ENCODE results near the gene LRP11.
"Not testable (repeated sequence)": the region's sequence is repeated elsewhere in the genome, so short reads cannot be mapped to it uniquely, and the experiment has no call there.

Gene LRP11

DNA sequence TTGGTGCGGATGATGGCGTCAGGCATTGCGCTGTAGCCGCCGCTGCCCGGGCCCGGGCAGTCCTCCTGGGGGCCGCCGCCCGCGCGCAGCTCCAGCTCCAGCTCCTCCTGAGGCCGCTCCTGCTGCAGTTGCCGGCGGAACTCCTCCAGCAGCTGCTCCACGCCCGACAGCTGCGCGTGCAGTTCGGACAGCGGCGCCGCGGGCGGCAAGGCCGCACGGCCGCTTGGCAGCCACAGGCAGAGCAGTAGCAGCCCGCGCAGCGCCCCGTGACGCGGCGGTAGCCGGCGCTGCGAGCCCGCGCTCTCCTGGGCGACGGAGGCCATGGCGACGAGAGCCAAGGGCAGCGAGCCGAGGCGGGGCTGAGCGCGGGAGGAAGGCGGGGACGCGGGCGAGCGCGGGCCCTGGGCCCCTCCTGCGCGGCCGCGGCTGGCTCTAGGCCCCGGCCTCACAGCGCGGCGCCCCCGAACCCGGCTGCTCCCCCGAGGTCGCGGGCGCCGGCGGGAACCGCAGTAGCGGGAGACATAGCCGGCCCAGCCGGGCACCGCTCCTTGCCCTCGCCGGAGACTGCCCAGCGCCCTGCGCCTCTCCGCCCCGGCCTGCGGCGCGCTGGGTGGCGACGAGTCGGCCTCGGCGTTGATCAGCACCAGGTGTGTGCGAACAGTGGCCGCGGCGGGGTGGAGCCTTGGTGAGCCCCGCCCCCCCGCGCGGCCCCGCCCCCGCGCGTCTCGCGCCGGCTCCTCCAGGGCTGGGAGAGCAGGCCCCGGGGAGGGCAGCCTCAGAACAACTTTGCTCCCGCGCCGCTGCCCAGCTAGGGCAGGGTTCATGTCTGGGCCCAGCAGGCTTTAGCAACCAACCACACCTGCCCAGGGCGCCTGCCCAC lies at the start of gene LRP11:
Gene LRP11, minus strand, starts transcription at position 662 of the 880 bp plus-strand sequence. Its CDS starts 339 bp downstream, at position 323.
- H3K4me3 ChIP-seq (ENCODE audit: low read length) = peak within 1 kb of the TSS; percentile 86
- no CpG with 5 or more reads among the region's 110 CpGs for WGBS (ENCODE audit: insufficient coverage, insufficient read length)
- peaks cover 2% of the 10 kb centered on the region; the same call in 1 of the 2 replicates for H3K4me1 ChIP-seq (ENCODE audit: control insufficient read depth, insufficient read depth, low read length)
- no peaks in the 10 kb centered on the region for H3K27me3 ChIP-seq (ENCODE audit: control insufficient read depth, insufficient read depth, low read length)
- no peak within 1 kb of the TSS for H3K27ac ChIP-seq (ENCODE audit: low read length)
- no peaks in the 10 kb centered on the region for H3K36me3 ChIP-seq (ENCODE audit: control insufficient read depth, insufficient read depth, low read length)
- DNase-seq (ENCODE audit: low read depth, low spot score) = no peak
- no peaks in the 10 kb centered on the region for H3K9me3 ChIP-seq (ENCODE audit: control insufficient read depth, insufficient read depth, low read length)

- H3K4me3 ChIP-seq (ENCODE audit: low read length) = no peak overlapping the region
- H3K36me3 ChIP-seq (ENCODE audit: control insufficient read depth, insufficient read depth, low read length) = no peaks in the 10 kb centered on the region
- DNase-seq (ENCODE audit: low read depth, low spot score) = no peak
- WGBS (ENCODE audit: insufficient coverage, insufficient read length) = no CpG with 5 or more reads among the region's 9 CpGs
- H3K27ac ChIP-seq (ENCODE audit: low read length) = no peak overlapping the region
- peaks cover 2% of the 10 kb centered on the region; the same call in 1 of the 2 replicates for H3K9me3 ChIP-seq (ENCODE audit: control insufficient read depth, insufficient read depth, low read length)
- no peaks in the 10 kb centered on the region for H3K27me3 ChIP-seq (ENCODE audit: control insufficient read depth, insufficient read depth, low read length)
- no peaks in the 10 kb centered on the region for H3K4me1 ChIP-seq (ENCODE audit: control insufficient read depth, insufficient read depth, low read length)
Measured at GRCh38 chr6:149913540-149914240, 49.5 kb upstream of the LRP11 start.

DNA sequence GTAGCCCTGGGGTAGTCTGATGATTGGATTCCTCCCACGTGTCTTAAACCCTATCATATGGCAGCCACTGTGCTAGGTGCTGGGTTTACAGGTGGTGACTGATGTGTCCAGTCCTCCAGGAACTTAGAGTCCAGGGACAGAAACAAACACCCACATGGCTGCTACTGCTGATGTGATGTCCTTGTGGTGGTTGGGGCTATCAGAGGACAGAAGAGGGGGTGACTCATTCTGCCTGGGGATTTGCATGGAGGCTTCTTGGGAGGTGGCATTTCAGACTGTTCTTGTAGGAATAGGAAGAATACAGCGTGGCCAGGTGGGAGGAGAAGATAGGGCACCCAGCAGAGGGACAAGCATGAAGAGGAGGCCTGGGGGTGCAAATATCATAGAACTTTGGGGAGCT lies 48.9 kb upstream of the LRP11 start:
- WGBS (ENCODE audit: insufficient coverage, insufficient read length) = no CpG with 5 or more reads among the region's 2 CpGs
- H3K36me3 ChIP-seq (ENCODE audit: control insufficient read depth, insufficient read depth, low read length) = no peaks in the 10 kb centered on the region

DNA sequence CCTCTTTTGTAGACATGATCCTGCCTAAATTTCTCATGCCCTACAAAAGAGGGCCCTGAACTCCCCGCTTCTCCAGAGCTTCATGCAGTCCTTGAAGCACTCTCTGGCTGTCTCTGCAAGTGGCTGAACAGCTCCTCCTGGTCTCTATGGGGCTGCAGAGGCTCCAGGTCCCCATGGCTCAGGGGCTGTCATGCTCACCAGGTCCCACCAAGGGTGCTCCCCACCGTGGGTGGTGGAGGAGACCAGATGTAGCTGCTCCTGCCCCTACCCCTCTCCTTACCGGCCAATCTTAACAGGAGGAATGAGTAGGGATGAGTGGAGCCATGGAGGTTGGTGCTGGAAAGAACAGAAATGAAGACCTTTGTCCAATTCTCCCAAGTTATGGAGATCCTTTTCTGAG lies 48.5 kb upstream of the LRP11 start:
- WGBS (ENCODE audit: insufficient coverage, insufficient read length) = no CpG with 5 or more reads among the region's 3 CpGs

More for the DNA sequence above, 48.9 kb upstream of the LRP11 start:
- H3K27ac ChIP-seq (ENCODE audit: low read length) = no peak overlapping the region
- DNase-seq (ENCODE audit: low read depth, low spot score) = no peak
- no peaks in the 10 kb centered on the region for H3K4me1 ChIP-seq (ENCODE audit: control insufficient read depth, insufficient read depth, low read length)
- peaks cover 2% of the 10 kb centered on the region for H3K9me3 ChIP-seq (ENCODE audit: control insufficient read depth, insufficient read depth, low read length)
- no peak overlapping the region for H3K4me3 ChIP-seq (ENCODE audit: low read length)
- H3K27me3 ChIP-seq (ENCODE audit: control insufficient read depth, insufficient read depth, low read length) = no peaks in the 10 kb centered on the region

GRCh38 chr6:149910721-149911151 lies 46.6 kb upstream of the LRP11 start:
- DNase-seq (ENCODE audit: low read depth, low spot score) = no peak
- Histone ChIP-seq H3K4me3 (ENCODE audit: low read length) (no peak overlapping the region), H3K4me1 (ENCODE audit: control insufficient read depth, insufficient read depth, low read length) (no peaks in the 10 kb centered on the region), H3K9me3 (ENCODE audit: control insufficient read depth, insufficient read depth, low read length) (peaks cover 2% of the 10 kb centered on the region), H3K27me3 (ENCODE audit: control insufficient read depth, insufficient read depth, low read length) (no peaks in the 10 kb centered on the region), H3K27ac (ENCODE audit: low read length) (no peak overlapping the region), H3K36me3 (ENCODE audit: control insufficient read depth, insufficient read depth, low read length) (no peaks in the 10 kb centered on the region)
- no CpG with 5 or more reads among the region's 23 CpGs for WGBS (ENCODE audit: insufficient coverage, insufficient read length)

More for the DNA sequence above, 48.5 kb upstream of the LRP11 start:
- not testable (repeated sequence) for H3K4me3 ChIP-seq (ENCODE audit: low read length); H3K36me3 ChIP-seq (ENCODE audit: control insufficient read depth, insufficient read depth, low read length); H3K9me3 ChIP-seq (ENCODE audit: control insufficient read depth, insufficient read depth, low read length); H3K4me1 ChIP-seq (ENCODE audit: control insufficient read depth, insufficient read depth, low read length); H3K27ac ChIP-seq (ENCODE audit: low read length); H3K27me3 ChIP-seq (ENCODE audit: control insufficient read depth, insufficient read depth, low read length); DNase-seq (ENCODE audit: low read depth, low spot score)

GRCh38 chr6:149909701-149910470 lies 45.7 kb upstream of the LRP11 start:
- Histone ChIP-seq H3K27me3 (ENCODE audit: control insufficient read depth, insufficient read depth, low read length) (no peaks in the 10 kb centered on the region), H3K27ac (ENCODE audit: low read length) (no peak overlapping the region), H3K4me1 (ENCODE audit: control insufficient read depth, insufficient read depth, low read length) (no peaks in the 10 kb centered on the region), H3K4me3 (ENCODE audit: low read length) (no peak overlapping the region), H3K9me3 (ENCODE audit: control insufficient read depth, insufficient read depth, low read length) (peaks cover 2% of the 10 kb centered on the region), H3K36me3 (ENCODE audit: control insufficient read depth, insufficient read depth, low read length) (no peaks in the 10 kb centered on the region)
- no CpG with 5 or more reads among the region's 9 CpGs for WGBS (ENCODE audit: insufficient coverage, insufficient read length)
- DNase-seq (ENCODE audit: low read depth, low spot score) = no peak

- H3K4me3 ChIP-seq (ENCODE audit: low read length); DNase-seq (ENCODE audit: low read depth, low spot score); H3K27ac ChIP-seq (ENCODE audit: low read length); H3K9me3 ChIP-seq (ENCODE audit: control insufficient read depth, insufficient read depth, low read length); H3K4me1 ChIP-seq (ENCODE audit: control insufficient read depth, insufficient read depth, low read length); H3K36me3 ChIP-seq (ENCODE audit: control insufficient read depth, insufficient read depth, low read length); H3K27me3 ChIP-seq (ENCODE audit: control insufficient read depth, insufficient read depth, low read length): not testable (repeated sequence)
- WGBS (ENCODE audit: insufficient coverage, insufficient read length) = no CpG with 5 or more reads among the region's 4 CpGs
Measured at GRCh38 chr6:149908480-149908879, 44.3 kb upstream of the LRP11 start.

DNA sequence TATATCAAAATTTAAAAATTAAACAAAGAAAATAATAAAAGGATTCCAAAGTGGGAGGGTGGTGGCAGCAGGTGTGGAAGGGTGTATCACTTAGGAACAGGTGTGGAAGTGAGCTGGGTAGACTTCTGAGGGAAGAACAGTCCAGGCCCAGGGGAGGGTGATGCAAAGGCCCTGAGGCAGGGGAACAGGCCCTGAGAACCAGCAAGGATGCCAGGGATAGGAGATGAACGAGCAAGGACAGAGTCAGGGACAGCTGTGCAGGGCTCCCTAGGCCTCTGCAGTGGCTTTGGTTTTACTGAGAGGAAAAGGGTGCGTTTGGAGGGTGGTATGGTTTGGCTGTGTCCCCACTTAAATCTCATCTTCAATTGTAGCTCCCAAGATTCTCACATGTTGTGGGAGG lies 43.2 kb upstream of the LRP11 start:
- no peak overlapping the region for H3K27ac ChIP-seq (ENCODE audit: low read length)
- H3K9me3 ChIP-seq (ENCODE audit: control insufficient read depth, insufficient read depth, low read length) = peaks cover 2% of the 10 kb centered on the region
- 0 out of 2 replicates have a peak, but pooled peaks cover 2% of the 10 kb centered on the region for H3K4me1 ChIP-seq (ENCODE audit: control insufficient read depth, insufficient read depth, low read length)
- no CpG with 5 or more reads among the region's 2 CpGs for WGBS (ENCODE audit: insufficient coverage, insufficient read length)
- H3K4me3 ChIP-seq (ENCODE audit: low read length) = no peak overlapping the region
- H3K27me3 ChIP-seq (ENCODE audit: control insufficient read depth, insufficient read depth, low read length) = no peaks in the 10 kb centered on the region
- no peaks in the 10 kb centered on the region for H3K36me3 ChIP-seq (ENCODE audit: control insufficient read depth, insufficient read depth, low read length)
- DNase-seq (ENCODE audit: low read depth, low spot score) = no peak

DNA sequence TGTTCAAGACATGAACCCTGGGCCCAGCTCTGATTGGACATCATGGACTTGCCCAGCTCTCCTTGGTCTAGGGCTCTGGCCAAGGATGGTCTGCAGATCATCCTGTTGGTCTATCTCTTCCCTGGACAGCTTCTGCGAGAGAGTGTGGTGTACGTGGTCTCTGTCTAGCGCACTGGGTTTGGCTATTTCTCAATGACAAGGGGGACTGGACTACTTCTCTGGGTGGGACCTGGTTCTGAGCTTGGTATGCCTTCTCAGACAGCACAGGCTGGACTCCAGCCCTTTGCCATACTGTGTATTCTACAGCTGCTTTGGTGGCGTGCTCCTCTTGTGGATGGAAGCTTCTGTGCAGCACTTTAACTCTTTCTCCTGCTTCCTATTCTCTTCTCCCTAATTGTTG lies 42.2 kb upstream of the LRP11 start:
- no peak overlapping the region for H3K27ac ChIP-seq (ENCODE audit: low read length)
- no CpG with 5 or more reads among the region's 4 CpGs for WGBS (ENCODE audit: insufficient coverage, insufficient read length)
- H3K9me3 ChIP-seq (ENCODE audit: control insufficient read depth, insufficient read depth, low read length) = peaks cover 2% of the 10 kb centered on the region
- DNase-seq (ENCODE audit: low read depth, low spot score) = no peak
- no peaks in the 10 kb centered on the region for H3K36me3 ChIP-seq (ENCODE audit: control insufficient read depth, insufficient read depth, low read length)
- no peaks in the 10 kb centered on the region for H3K27me3 ChIP-seq (ENCODE audit: control insufficient read depth, insufficient read depth, low read length)
- H3K4me3 ChIP-seq (ENCODE audit: low read length) = no peak overlapping the region
- 0 out of 2 replicates have a peak, but pooled peaks cover 2% of the 10 kb centered on the region for H3K4me1 ChIP-seq (ENCODE audit: control insufficient read depth, insufficient read depth, low read length)

GRCh38 chr6:149905911-149906371 lies 41.8 kb upstream of the LRP11 start:
- Histone ChIP-seq H3K27me3 (ENCODE audit: control insufficient read depth, insufficient read depth, low read length) (no peaks in the 10 kb centered on the region), H3K9me3 (ENCODE audit: control insufficient read depth, insufficient read depth, low read length) (peaks cover 2% of the 10 kb centered on the region), H3K36me3 (ENCODE audit: control insufficient read depth, insufficient read depth, low read length) (no peaks in the 10 kb centered on the region), H3K4me3 (ENCODE audit: low read length) (no peak overlapping the region), H3K27ac (ENCODE audit: low read length) (no peak overlapping the region), H3K4me1 (ENCODE audit: control insufficient read depth, insufficient read depth, low read length) (0 out of 2 replicates have a peak, but pooled peaks cover 2% of the 10 kb centered on the region)
- no peak for DNase-seq (ENCODE audit: low read depth, low spot score)
- WGBS (ENCODE audit: insufficient coverage, insufficient read length) = no CpG with 5 or more reads among the region's 6 CpGs
